Upper lobe of left lung (tissue), 4 donors: Measurements from ENCODE around the gene PLB1.

Experiments
- EP300 ChIP-seq, 4 donors: sonication (generic); formaldehyde crosslinking; IDR thresholded peaks; one replicate each; pipeline ENCODE4 v1.5.1; 2017; ENCODE audit warnings: antibody characterized with exemption in 4 of 4, control low read depth in 2 of 4
- POLR2A ChIP-seq, 4 donors: fragments of 450-650 bp; IDR thresholded peaks; one replicate each; pipeline ENCODE4 v1.5.1; 2016 to 2017; ENCODE audit warnings: antibody characterized with exemption in 4 of 4, mild to moderate bottlenecking in 2 of 4
- TF ChIP-seq, protein P1 (sequence below), 6 experiments: fragments of 450-650 bp in 4 of 6; fragments of 200-600 bp in 2 of 6; sonication (generic) in 2 of 6; IDR thresholded peaks; one replicate each; pipeline ENCODE4 v1.5.1; 2016 to 2019; ENCODE audit warnings: antibody characterized with exemption in 6 of 6

DNA sequence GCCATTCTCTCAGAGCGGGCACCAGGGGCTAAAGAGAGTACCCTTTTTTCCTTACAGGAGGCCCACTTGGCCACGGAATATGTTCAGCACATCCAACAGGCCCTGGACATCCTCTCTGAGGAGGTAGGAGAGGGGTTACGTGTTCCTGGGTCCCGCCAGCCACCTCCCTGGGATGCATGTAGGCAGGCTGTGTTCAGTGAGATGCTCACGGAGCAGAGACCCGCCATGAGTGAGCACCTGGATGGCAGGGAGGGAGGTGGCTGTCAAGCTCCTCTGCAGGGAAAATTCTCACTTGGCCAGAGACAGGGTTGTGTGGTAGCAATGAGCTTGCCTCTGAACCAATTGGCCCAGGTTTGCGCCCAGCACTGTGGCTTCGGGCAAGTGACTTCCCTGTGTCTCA is 132.6 kb downstream of the PLB1 start:
- TF ChIP-seq, protein P1, sequence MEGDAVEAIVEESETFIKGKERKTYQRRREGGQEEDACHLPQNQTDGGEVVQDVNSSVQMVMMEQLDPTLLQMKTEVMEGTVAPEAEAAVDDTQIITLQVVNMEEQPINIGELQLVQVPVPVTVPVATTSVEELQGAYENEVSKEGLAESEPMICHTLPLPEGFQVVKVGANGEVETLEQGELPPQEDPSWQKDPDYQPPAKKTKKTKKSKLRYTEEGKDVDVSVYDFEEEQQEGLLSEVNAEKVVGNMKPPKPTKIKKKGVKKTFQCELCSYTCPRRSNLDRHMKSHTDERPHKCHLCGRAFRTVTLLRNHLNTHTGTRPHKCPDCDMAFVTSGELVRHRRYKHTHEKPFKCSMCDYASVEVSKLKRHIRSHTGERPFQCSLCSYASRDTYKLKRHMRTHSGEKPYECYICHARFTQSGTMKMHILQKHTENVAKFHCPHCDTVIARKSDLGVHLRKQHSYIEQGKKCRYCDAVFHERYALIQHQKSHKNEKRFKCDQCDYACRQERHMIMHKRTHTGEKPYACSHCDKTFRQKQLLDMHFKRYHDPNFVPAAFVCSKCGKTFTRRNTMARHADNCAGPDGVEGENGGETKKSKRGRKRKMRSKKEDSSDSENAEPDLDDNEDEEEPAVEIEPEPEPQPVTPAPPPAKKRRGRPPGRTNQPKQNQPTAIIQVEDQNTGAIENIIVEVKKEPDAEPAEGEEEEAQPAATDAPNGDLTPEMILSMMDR (IDR thresholded peaks at IDR 0.05), result no peak
- TF ChIP-seq POLR2A (IDR thresholded peaks at IDR 0.05) (no peak), EP300 (IDR thresholded peaks at IDR 0.05) (no peak)
